HG02623 (cell line): Measurements from ENCODE around the gene CLDN9.
"Not testable (repeated sequence)": the region's sequence is repeated elsewhere in the genome, so short reads cannot be mapped to it uniquely, and the experiment has no call there.

Experiments used
- ATAC-seq: cut with Tn5 transposase; IDR thresholded peaks from one replicate; pipeline ENCODE4 v1.9.1; 2021; ENCODE audit warnings: moderate library complexity; ENCODE audit not compliant: unreplicated experiment

Gene CLDN9

GRCh38 chr16:3052571-3053329, 40.0 kb downstream of the CLDN9 start:
- not testable (repeated sequence) for ATAC-seq

- ATAC-seq, result not testable (repeated sequence)
Observed at GRCh38 chr16:3053330-3053710, 40.6 kb downstream of the CLDN9 start.

- ATAC-seq, result no peak
Observed at GRCh38 chr16:3054965-3055733, 42.4 kb downstream of the CLDN9 start.

- ATAC-seq, result not testable (repeated sequence)
Observed at GRCh38 chr16:3055734-3056115, 43.0 kb downstream of the CLDN9 start.

- no peak for ATAC-seq
Observed at GRCh38 chr16:3056336-3057180, 43.8 kb downstream of the CLDN9 start.

GRCh38 chr16:3057181-3058138, 44.7 kb downstream of the CLDN9 start:
- ATAC-seq, result no peak

- ATAC-seq, result no peak
Observed at GRCh38 chr16:3058139-3059030, 45.7 kb downstream of the CLDN9 start.

- peak; percentile 80 for ATAC-seq
Observed at GRCh38 chr16:3059041-3059722, 46.5 kb downstream of the CLDN9 start.

GRCh38 chr16:3059723-3060242, 47.1 kb downstream of the CLDN9 start:
- no peak for ATAC-seq

GRCh38 chr16:3060339-3061127, 47.8 kb downstream of the CLDN9 start:
- no peak for ATAC-seq

- no peak for ATAC-seq
Observed at GRCh38 chr16:3062553-3062952, 49.8 kb downstream of the CLDN9 start.

- ATAC-seq, result no peak
Observed at GRCh38 chr16:3063625-3064386, 51.1 kb downstream of the CLDN9 start.
